DOHH2 (cell line): ENCODE results near the gene HIGD2A.

Source experiments
- EZH2phosphoT487 ChIP-seq: fragments of 200-600 bp; sonication (generic); IDR thresholded peaks from 2 replicates; pipeline ENCODE4 v1.6.1; 2017; ENCODE audit warnings: borderline replicate concordance, mild to moderate bottlenecking, antibody characterized with exemption, low read length, moderate library complexity, mixed read lengths
- TF ChIP-seq, protein P1 (sequence below): fragments of 200-600 bp; sonication (generic); IDR thresholded peaks from one replicate; pipeline ENCODE4 v1.5.1; 2014; ENCODE audit warnings: antibody characterized with exemption, mild to moderate bottlenecking, low read depth, low read length; ENCODE audit not compliant: poor library complexity, severe bottlenecking

DNA sequence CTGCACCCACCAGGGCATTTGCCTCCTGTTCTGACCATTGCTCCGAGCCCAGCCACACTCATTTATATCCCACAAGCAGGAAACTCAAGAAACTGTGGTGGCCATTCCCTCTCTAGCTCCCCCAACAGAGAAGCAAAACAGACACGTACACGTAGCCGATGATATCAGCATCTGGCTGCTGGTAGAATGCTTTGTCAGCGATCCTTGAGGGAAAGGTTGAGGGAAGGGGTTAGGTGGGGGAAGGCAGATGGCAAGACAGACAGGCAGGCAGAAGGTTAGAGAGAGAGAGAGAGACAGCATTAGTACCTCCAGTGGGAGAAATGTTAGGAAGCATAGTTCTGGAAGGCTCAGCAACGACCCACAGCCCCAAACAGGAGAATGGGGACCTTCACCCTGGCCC is 7.8 kb downstream of the HIGD2A start:
- TF ChIP-seq, protein P1, sequence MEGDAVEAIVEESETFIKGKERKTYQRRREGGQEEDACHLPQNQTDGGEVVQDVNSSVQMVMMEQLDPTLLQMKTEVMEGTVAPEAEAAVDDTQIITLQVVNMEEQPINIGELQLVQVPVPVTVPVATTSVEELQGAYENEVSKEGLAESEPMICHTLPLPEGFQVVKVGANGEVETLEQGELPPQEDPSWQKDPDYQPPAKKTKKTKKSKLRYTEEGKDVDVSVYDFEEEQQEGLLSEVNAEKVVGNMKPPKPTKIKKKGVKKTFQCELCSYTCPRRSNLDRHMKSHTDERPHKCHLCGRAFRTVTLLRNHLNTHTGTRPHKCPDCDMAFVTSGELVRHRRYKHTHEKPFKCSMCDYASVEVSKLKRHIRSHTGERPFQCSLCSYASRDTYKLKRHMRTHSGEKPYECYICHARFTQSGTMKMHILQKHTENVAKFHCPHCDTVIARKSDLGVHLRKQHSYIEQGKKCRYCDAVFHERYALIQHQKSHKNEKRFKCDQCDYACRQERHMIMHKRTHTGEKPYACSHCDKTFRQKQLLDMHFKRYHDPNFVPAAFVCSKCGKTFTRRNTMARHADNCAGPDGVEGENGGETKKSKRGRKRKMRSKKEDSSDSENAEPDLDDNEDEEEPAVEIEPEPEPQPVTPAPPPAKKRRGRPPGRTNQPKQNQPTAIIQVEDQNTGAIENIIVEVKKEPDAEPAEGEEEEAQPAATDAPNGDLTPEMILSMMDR, result no peak
- TF ChIP-seq EZH2phosphoT487, result no peak
